Thyroid gland (tissue), 4 donors: ENCODE results near the gene GRIN2A.

ENCODE experiments used
- POLR2A ChIP-seq, 2 donors: fragments of 450-650 bp; IDR thresholded peaks; one replicate each; pipeline ENCODE4 v1.6.1; 2017; ENCODE audit warnings: antibody characterized with exemption in 2 of 2, mild to moderate bottlenecking in 2 of 2, moderate library complexity in 1 of 2
- TF ChIP-seq, protein P1 (sequence below), 6 experiments: fragments of 200-600 bp in 3 of 6; fragments of 450-650 bp in 3 of 6; sonication (generic) in 3 of 6; IDR thresholded peaks; one replicate each; pipeline ENCODE4 v1.5.1; 2016 to 2019; ENCODE audit warnings: antibody characterized with exemption in 6 of 6, mild to moderate bottlenecking in 2 of 6, inconsistent platforms in 1 of 6, moderate library complexity in 1 of 6

GRCh38 chr16:9907752-9908151 is 274.5 kb downstream of the GRIN2A start:
- TF ChIP-seq, protein P1, sequence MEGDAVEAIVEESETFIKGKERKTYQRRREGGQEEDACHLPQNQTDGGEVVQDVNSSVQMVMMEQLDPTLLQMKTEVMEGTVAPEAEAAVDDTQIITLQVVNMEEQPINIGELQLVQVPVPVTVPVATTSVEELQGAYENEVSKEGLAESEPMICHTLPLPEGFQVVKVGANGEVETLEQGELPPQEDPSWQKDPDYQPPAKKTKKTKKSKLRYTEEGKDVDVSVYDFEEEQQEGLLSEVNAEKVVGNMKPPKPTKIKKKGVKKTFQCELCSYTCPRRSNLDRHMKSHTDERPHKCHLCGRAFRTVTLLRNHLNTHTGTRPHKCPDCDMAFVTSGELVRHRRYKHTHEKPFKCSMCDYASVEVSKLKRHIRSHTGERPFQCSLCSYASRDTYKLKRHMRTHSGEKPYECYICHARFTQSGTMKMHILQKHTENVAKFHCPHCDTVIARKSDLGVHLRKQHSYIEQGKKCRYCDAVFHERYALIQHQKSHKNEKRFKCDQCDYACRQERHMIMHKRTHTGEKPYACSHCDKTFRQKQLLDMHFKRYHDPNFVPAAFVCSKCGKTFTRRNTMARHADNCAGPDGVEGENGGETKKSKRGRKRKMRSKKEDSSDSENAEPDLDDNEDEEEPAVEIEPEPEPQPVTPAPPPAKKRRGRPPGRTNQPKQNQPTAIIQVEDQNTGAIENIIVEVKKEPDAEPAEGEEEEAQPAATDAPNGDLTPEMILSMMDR (IDR thresholded peaks at IDR 0.05): no peak
- no peak for TF ChIP-seq POLR2A (IDR thresholded peaks at IDR 0.05)
